ENCODE data around the gene PLEKHG4B. TPM values are rescaled to one million over a fixed set of nuclear protein-coding genes. Genes with fewer than 3 reads are reported as not detected.

PLEKHG4B gene
- total RNA-seq, 1 donor from 2014 or later, result 5.4 TPM

GRCh38 chr5:149745-150485, 57.9 kb downstream of the PLEKHG4B start:
- Histone ChIP-seq H3K27me3 (ENCODE audit: control insufficient read depth, insufficient read depth, low read length) (no peaks in the 10 kb centered on the region), H3K36me3 (ENCODE audit: control insufficient read depth, insufficient read depth, low read length) (no peaks in the 10 kb centered on the region), H3K4me3 (ENCODE audit: low read depth, low read length) (no peak overlapping the region)
- no peak for DNase-seq (ENCODE audit: low read depth)
- TF ChIP-seq CTCF (IDR thresholded peaks at IDR 0.05; ENCODE audit: insufficient read depth, low read length, poor library complexity, severe bottlenecking), result no peak

- Histone ChIP-seq H3K27me3 (ENCODE audit: control insufficient read depth, insufficient read depth, low read length) (no peaks in the 10 kb centered on the region), H3K36me3 (ENCODE audit: control insufficient read depth, insufficient read depth, low read length) (no peaks in the 10 kb centered on the region), H3K4me3 (ENCODE audit: low read depth, low read length) (no peak overlapping the region)
- DNase-seq (ENCODE audit: low read depth), result no peak
- TF ChIP-seq CTCF (IDR thresholded peaks at IDR 0.05; ENCODE audit: insufficient read depth, low read length, poor library complexity, severe bottlenecking), result no peak
Observed at GRCh38 chr5:150746-151145, 58.8 kb downstream of the PLEKHG4B start.

GRCh38 chr5:152077-152476, 60.1 kb downstream of the PLEKHG4B start:
- Histone ChIP-seq H3K36me3 (ENCODE audit: control insufficient read depth, insufficient read depth, low read length) (no peaks in the 10 kb centered on the region), H3K4me3 (ENCODE audit: low read depth, low read length) (no peak overlapping the region), H3K27me3 (ENCODE audit: control insufficient read depth, insufficient read depth, low read length) (no peaks in the 10 kb centered on the region)
- no peak for TF ChIP-seq CTCF (IDR thresholded peaks at IDR 0.05; ENCODE audit: insufficient read depth, low read length, poor library complexity, severe bottlenecking)
- DNase-seq (ENCODE audit: low read depth), result no peak

GRCh38 chr5:153256-153655, 61.3 kb downstream of the PLEKHG4B start:
- no peaks in the 10 kb centered on the region for H3K27me3 ChIP-seq (ENCODE audit: control insufficient read depth, insufficient read depth, low read length)
- H3K4me3 ChIP-seq (ENCODE audit: low read depth, low read length), result no peak overlapping the region
- H3K36me3 ChIP-seq (ENCODE audit: control insufficient read depth, insufficient read depth, low read length), result no peaks in the 10 kb centered on the region
- no peak for TF ChIP-seq CTCF (IDR thresholded peaks at IDR 0.05; ENCODE audit: insufficient read depth, low read length, poor library complexity, severe bottlenecking)
- DNase-seq (ENCODE audit: low read depth), result no peak

- no peaks in the 10 kb centered on the region for H3K36me3 ChIP-seq (ENCODE audit: control insufficient read depth, insufficient read depth, low read length)
- no peak for TF ChIP-seq CTCF (IDR thresholded peaks at IDR 0.05; ENCODE audit: insufficient read depth, low read length, poor library complexity, severe bottlenecking)
- H3K4me3 ChIP-seq (ENCODE audit: low read depth, low read length), result no peak overlapping the region
Observed at GRCh38 chr5:154236-154635, 62.3 kb downstream of the PLEKHG4B start.

GRCh38 chr5:154826-155225, 62.9 kb downstream of the PLEKHG4B start:
- TF ChIP-seq CTCF (IDR thresholded peaks at IDR 0.05; ENCODE audit: insufficient read depth, low read length, poor library complexity, severe bottlenecking), result no peak
- Histone ChIP-seq H3K4me3 (ENCODE audit: low read depth, low read length) (no peak overlapping the region), H3K36me3 (ENCODE audit: control insufficient read depth, insufficient read depth, low read length) (no peaks in the 10 kb centered on the region), H3K27me3 (ENCODE audit: control insufficient read depth, insufficient read depth, low read length) (no peaks in the 10 kb centered on the region)
- DNase-seq (ENCODE audit: low read depth), result no peak

More at GRCh38 chr5:154236-154635, 62.3 kb downstream of the PLEKHG4B start:
- DNase-seq (ENCODE audit: low read depth), result no peak
- no peaks in the 10 kb centered on the region for H3K27me3 ChIP-seq (ENCODE audit: control insufficient read depth, insufficient read depth, low read length)
